ENCODE measurements around the gene NAV2.

The NAV2 gene

DNA sequence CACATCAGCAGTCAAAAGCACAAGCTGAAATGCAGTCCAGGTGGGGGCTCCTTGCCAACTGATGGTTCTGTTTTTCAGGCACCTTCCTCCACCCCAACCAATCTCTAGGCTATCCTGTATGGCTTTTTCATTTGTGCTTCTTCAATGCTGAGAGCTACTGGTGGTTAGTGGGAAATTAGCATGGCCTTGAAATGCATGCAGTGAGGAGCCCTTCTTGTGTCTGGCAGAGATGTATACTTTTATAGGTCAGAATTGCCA is 167.4 kb downstream of the NAV2 start:
- H3K27me3 ChIP-seq (replicated peaks; ENCODE audit: insufficient read depth, low read length), result no peaks in the 10 kb centered on the region
- TF ChIP-seq CTCF (IDR thresholded peaks at IDR 0.05; ENCODE audit: low read length), result no peak
- no peaks in the 10 kb centered on the region for H3K79me2 ChIP-seq (ENCODE audit: low read length)

GRCh38 chr11:19881177-19881576 is 168.5 kb downstream of the NAV2 start:
- H3K4me1 ChIP-seq (ENCODE audit: low read length), result no peaks in the 10 kb centered on the region
- H3K36me3 ChIP-seq (replicated peaks; ENCODE audit: insufficient read depth, low read length), result no peaks in the 10 kb centered on the region
- no peaks in the 10 kb centered on the region for H3K27me3 ChIP-seq (replicated peaks; ENCODE audit: insufficient read depth, low read length)
- H3K9me3 ChIP-seq (replicated peaks; ENCODE audit: insufficient read depth, low read length), result no peaks in the 10 kb centered on the region
- H3K4me3 ChIP-seq (ENCODE audit: low read length), result no peak overlapping the region
- TF ChIP-seq CTCF (IDR thresholded peaks at IDR 0.05; ENCODE audit: low read length) (no peak), EZH2 (optimal IDR thresholded peaks at IDR 0.05; ENCODE audit: low read depth, low read length) (no peak), EZH2phosphoT487 (IDR thresholded peaks at IDR 0.05; ENCODE audit: low read length) (no peak)
- H3K79me2 ChIP-seq (ENCODE audit: low read length), result no peaks in the 10 kb centered on the region
- H3K27ac ChIP-seq (ENCODE audit: low read length), result no peak overlapping the region
- no peaks in the 10 kb centered on the region for H4K20me1 ChIP-seq (ENCODE audit: insufficient read depth, low read length)
- H3K9ac ChIP-seq (ENCODE audit: low read length), result no peak overlapping the region
- no peaks in the 10 kb centered on the region for H3K9me2 ChIP-seq (replicated peaks; ENCODE audit: insufficient read depth, low read length)
- H3K4me2 ChIP-seq (ENCODE audit: low read depth, low read length), result no peak overlapping the region
- DNase-seq, result no peak
- H3F3A ChIP-seq (ENCODE audit: insufficient read depth, low read length), result no peaks in the 10 kb centered on the region
- H2AFZ ChIP-seq (ENCODE audit: low read length), result no peak overlapping the region

More for the DNA sequence above, 167.4 kb downstream of the NAV2 start:
- H4K20me1 ChIP-seq (ENCODE audit: insufficient read depth, low read length), result no peaks in the 10 kb centered on the region
- no peak overlapping the region for H3K27ac ChIP-seq (ENCODE audit: low read length)
- H3K4me3 ChIP-seq (ENCODE audit: low read length), result no peak overlapping the region
- H3K36me3 ChIP-seq (replicated peaks; ENCODE audit: insufficient read depth, low read length), result no peaks in the 10 kb centered on the region
- no peak overlapping the region for H2AFZ ChIP-seq (ENCODE audit: low read length)
- no peaks in the 10 kb centered on the region for H3K9me3 ChIP-seq (replicated peaks; ENCODE audit: insufficient read depth, low read length)
- no peak overlapping the region for H3K9ac ChIP-seq (ENCODE audit: low read length)
- DNase-seq, result no peak
- H3K4me1 ChIP-seq (ENCODE audit: low read length), result no peaks in the 10 kb centered on the region
- no peaks in the 10 kb centered on the region for H3K9me2 ChIP-seq (replicated peaks; ENCODE audit: insufficient read depth, low read length)
- H3K4me2 ChIP-seq (ENCODE audit: low read depth, low read length), result no peak overlapping the region
- H3F3A ChIP-seq (ENCODE audit: insufficient read depth, low read length), result no peaks in the 10 kb centered on the region

- no peaks in the 10 kb centered on the region for H3F3A ChIP-seq (ENCODE audit: insufficient read depth, low read length)
- no peaks in the 10 kb centered on the region for H3K9me3 ChIP-seq (replicated peaks; ENCODE audit: insufficient read depth, low read length)
- no peak overlapping the region for H2AFZ ChIP-seq (ENCODE audit: low read length)
- H3K4me3 ChIP-seq (ENCODE audit: low read length), result no peak overlapping the region
- no peaks in the 10 kb centered on the region for H3K4me1 ChIP-seq (ENCODE audit: low read length)
- no peaks in the 10 kb centered on the region for H3K27me3 ChIP-seq (replicated peaks; ENCODE audit: insufficient read depth, low read length)
- H3K9ac ChIP-seq (ENCODE audit: low read length), result no peak overlapping the region
- TF ChIP-seq EZH2phosphoT487 (IDR thresholded peaks at IDR 0.05; ENCODE audit: low read length), result no peak
- no peak for TF ChIP-seq EZH2 (optimal IDR thresholded peaks at IDR 0.05; ENCODE audit: low read depth, low read length)
- TF ChIP-seq CTCF (IDR thresholded peaks at IDR 0.05; ENCODE audit: low read length), result no peak
- DNase-seq, result no peak
- no peaks in the 10 kb centered on the region for H3K79me2 ChIP-seq (ENCODE audit: low read length)
- no peaks in the 10 kb centered on the region for H4K20me1 ChIP-seq (ENCODE audit: insufficient read depth, low read length)
- no peaks in the 10 kb centered on the region for H3K9me2 ChIP-seq (replicated peaks; ENCODE audit: insufficient read depth, low read length)
- no peak overlapping the region for H3K27ac ChIP-seq (ENCODE audit: low read length)
- no peak overlapping the region for H3K4me2 ChIP-seq (ENCODE audit: low read depth, low read length)
- H3K36me3 ChIP-seq (replicated peaks; ENCODE audit: insufficient read depth, low read length), result no peaks in the 10 kb centered on the region
These were observed 169.7 kb downstream of the NAV2 start for GRCh38 chr11:19882356-19882755.

- Histone ChIP-seq H3K4me3 (ENCODE audit: low read length) (no peak overlapping the region), H3K79me2 (ENCODE audit: low read length) (no peaks in the 10 kb centered on the region), H2AFZ (ENCODE audit: low read length) (no peak overlapping the region), H3K9ac (ENCODE audit: low read length) (no peak overlapping the region), H4K20me1 (ENCODE audit: insufficient read depth, low read length) (no peaks in the 10 kb centered on the region), H3K27me3 (replicated peaks; ENCODE audit: insufficient read depth, low read length) (no peaks in the 10 kb centered on the region), H3K27ac (ENCODE audit: low read length) (no peak overlapping the region), H3F3A (ENCODE audit: insufficient read depth, low read length) (no peaks in the 10 kb centered on the region), H3K4me1 (ENCODE audit: low read length) (no peaks in the 10 kb centered on the region), H3K9me3 (replicated peaks; ENCODE audit: insufficient read depth, low read length) (no peaks in the 10 kb centered on the region), H3K9me2 (replicated peaks; ENCODE audit: insufficient read depth, low read length) (no peaks in the 10 kb centered on the region), H3K4me2 (ENCODE audit: low read depth, low read length) (no peak overlapping the region), H3K36me3 (replicated peaks; ENCODE audit: insufficient read depth, low read length) (no peaks in the 10 kb centered on the region)
- TF ChIP-seq EZH2phosphoT487 (IDR thresholded peaks at IDR 0.05; ENCODE audit: low read length), result no peak
- TF ChIP-seq CTCF (IDR thresholded peaks at IDR 0.05; ENCODE audit: low read length), result no peak
- TF ChIP-seq EZH2 (optimal IDR thresholded peaks at IDR 0.05; ENCODE audit: low read depth, low read length), result no peak
- DNase-seq, result no peak
These were observed 173.9 kb downstream of the NAV2 start for GRCh38 chr11:19886498-19886897.
